Common myeloid progenitor, CD34-positive (primary cell): Measurements from ENCODE around the gene SH3PXD2B.

Source experiments
- CTCF ChIA-PET: fragments of 350-600 bp; sonication (Branson Sonifier 250); formaldehyde crosslinking; loops from one replicate; lab custom pipeline; 2021; ENCODE audit warnings: antibody characterized with exemption; lab: Charles Lee
- POLR2A ChIA-PET: fragments of 350-600 bp; sonication (Branson Sonifier 250); formaldehyde crosslinking; loops from one replicate; lab custom pipeline; 2021; ENCODE audit warnings: antibody characterized with exemption; lab: Charles Lee
- DNase-seq, 3 donors: peaks; one replicate each; pipeline versions ENCODE4 v3.0.0 to v3.0.0-alpha.2; 2013
- H3K27ac ChIP-seq, 2 experiments: 1 replicate in 1 of 2; 2 replicates in 1 of 2; pipeline ENCODE4 v1.7.0; 2013; ENCODE audit warnings: inconsistent platforms in 2 of 2, low read length in 2 of 2, mild to moderate bottlenecking in 2 of 2, low read depth in 1 of 2, moderate library complexity in 1 of 2; ENCODE audit not compliant: severe bottlenecking in 2 of 2, insufficient read depth in 1 of 2, poor library complexity in 1 of 2
- H3K27me3 ChIP-seq, 5 experiments: replicated peaks in 2 of 5; 1 replicate in 3 of 5; 2 replicates in 2 of 5; pipeline versions ENCODE4 v1.6.1 to v1.7.0; 2013; ENCODE audit warnings: low read length in 4 of 5, mild to moderate bottlenecking in 2 of 5, moderate library complexity in 2 of 5, inconsistent platforms in 1 of 5; ENCODE audit not compliant: insufficient read depth in 5 of 5, control insufficient read depth in 4 of 5
- H3K36me3 ChIP-seq, 4 experiments: 1 replicate in 2 of 4; 2 replicates in 2 of 4; pipeline versions ENCODE4 v1.6.1 to v1.7.0; 2013; ENCODE audit warnings: low read length in 3 of 4, control low read depth in 1 of 4, mild to moderate bottlenecking in 1 of 4; ENCODE audit not compliant: control insufficient read depth in 4 of 4, insufficient read depth in 4 of 4
- H3K4me1 ChIP-seq, 4 experiments: 1 replicate in 3 of 4; 2 replicates in 1 of 4; pipeline versions ENCODE4 v1.6.1 to v1.7.1; 2013; ENCODE audit warnings: low read length in 3 of 4, mild to moderate bottlenecking in 3 of 4, control low read depth in 1 of 4, inconsistent platforms in 1 of 4, moderate library complexity in 1 of 4; ENCODE audit not compliant: control insufficient read depth in 4 of 4, insufficient read depth in 4 of 4; ENCODE audit errors: control extremely low read depth in 1 of 4
- H3K4me3 ChIP-seq, 7 experiments: 1 replicate in 4 of 7; 2 replicates in 3 of 7; pipeline versions ENCODE4 v1.5.1 to v1.7.0; 2013; ENCODE audit warnings: mild to moderate bottlenecking in 7 of 7, low read length in 6 of 7, moderate library complexity in 6 of 7, inconsistent platforms in 2 of 7, low read depth in 2 of 7, control low read depth in 1 of 7; ENCODE audit not compliant: insufficient read depth in 4 of 7, control insufficient read depth in 1 of 7; ENCODE audit errors: extremely low read depth in 1 of 7
- H3K9me3 ChIP-seq, 5 experiments: 1 replicate in 4 of 5; 2 replicates in 1 of 5; pipeline versions ENCODE4 v1.6.1 to v1.7.1; 2013; ENCODE audit warnings: low read length in 4 of 5, mild to moderate bottlenecking in 2 of 5, inconsistent platforms in 1 of 5, low read depth in 1 of 5, moderate library complexity in 1 of 5; ENCODE audit not compliant: control insufficient read depth in 4 of 5, insufficient read depth in 2 of 5; ENCODE audit errors: control extremely low read depth in 1 of 5
- WGBS: methylation state at CpG from one replicate; pipeline ENCODE4 v1.1.5; 2013; ENCODE audit not compliant: insufficient coverage; 5-methylcytosine and 5-hydroxymethylcytosine counted together

The SH3PXD2B gene

GRCh38 chr5:172380987-172381643 lies 73.2 kb downstream of the SH3PXD2B start:
- H3K27ac ChIP-seq: no peak overlapping the region
- WGBS: 95% methylated on average over 15 of the region's 21 CpGs
- DNase-seq: no peak
- H3K4me3 ChIP-seq: no peak overlapping the region
- peaks cover 0 to 4% (median 2%) of the 10 kb centered on the region in 4 experiments for H3K4me1 ChIP-seq
- no peaks in the 10 kb centered on the region for H3K27me3 ChIP-seq
- ChIA-PET CTCF (no interaction called here), POLR2A (no interaction called here)
- no peaks in the 10 kb centered on the region for H3K9me3 ChIP-seq
- H3K36me3 ChIP-seq: no peaks in the 10 kb centered on the region

GRCh38 chr5:172380301-172380986 lies 73.9 kb downstream of the SH3PXD2B start:
- H3K27me3 ChIP-seq: no peaks in the 10 kb centered on the region
- peaks cover 0 to 4% (median 2%) of the 10 kb centered on the region in 4 experiments for H3K4me1 ChIP-seq
- H3K27ac ChIP-seq: no peak overlapping the region
- H3K4me3 ChIP-seq: no peak overlapping the region
- ChIA-PET CTCF (no interaction called here), POLR2A (no interaction called here)
- no peaks in the 10 kb centered on the region for H3K36me3 ChIP-seq
- no peak for DNase-seq
- 100% methylated on average over 7 of the region's 18 CpGs for WGBS
- no peaks in the 10 kb centered on the region for H3K9me3 ChIP-seq

- peaks cover 0 to 4% (median 2%) of the 10 kb centered on the region in 4 experiments for H3K4me1 ChIP-seq
- no peak overlapping the region for H3K27ac ChIP-seq
- no peaks in the 10 kb centered on the region for H3K27me3 ChIP-seq
- H3K9me3 ChIP-seq: no peaks in the 10 kb centered on the region
- no peak for DNase-seq
- no peak overlapping the region for H3K4me3 ChIP-seq
- ChIA-PET CTCF (no interaction called here), POLR2A (interaction anchor here (0.6 kb wide), 1 partner anchor 143 kb away, joined by 4 read pairs; no protein-coding TSS in a partner anchor)
- 100% methylated on average over 3 of the region's 3 CpGs for WGBS
- H3K36me3 ChIP-seq: no peaks in the 10 kb centered on the region
Measured at GRCh38 chr5:172379481-172379880, 74.8 kb downstream of the SH3PXD2B start.

DNA sequence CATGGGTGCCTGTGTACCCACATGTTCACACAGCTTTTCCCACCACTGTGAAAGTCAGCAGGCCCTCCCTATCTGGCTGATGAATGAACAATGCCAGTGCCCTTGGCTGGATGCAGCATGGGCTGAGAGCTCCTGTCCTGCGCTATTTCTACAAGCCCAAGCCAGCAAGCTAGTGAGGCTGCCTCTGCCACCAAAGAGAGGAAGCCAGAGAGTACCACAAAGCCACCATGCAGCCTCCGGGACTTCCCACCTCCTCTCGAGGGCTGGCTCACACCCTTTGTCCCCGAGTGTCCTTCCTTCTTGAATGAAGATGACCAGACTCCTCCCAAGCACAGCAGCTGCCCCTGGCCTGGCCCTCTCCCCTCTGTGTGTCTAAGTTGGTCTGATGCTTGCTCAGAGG lies 76.5 kb downstream of the SH3PXD2B start:
- ChIA-PET POLR2A (no interaction called here), CTCF (interaction anchor here (0.5 to 1.9 kb wide), 3 partner anchors 14 to 74 kb away, joined by 4 to 9 read pairs (median 4); no protein-coding TSS in a partner anchor)
- Histone ChIP-seq H3K4me1 (peaks cover 0 to 4% (median 2%) of the 10 kb centered on the region in 4 experiments), H3K27ac (no peak overlapping the region), H3K27me3 (no peaks in the 10 kb centered on the region), H3K4me3 (no peak overlapping the region), H3K36me3 (no peaks in the 10 kb centered on the region), H3K9me3 (no peaks in the 10 kb centered on the region)
- peak in 2 of 3 donors; percentile 48 to 54 for DNase-seq
- 91% methylated on average over 1 of the region's 4 CpGs for WGBS

GRCh38 chr5:172377438-172377837 lies 76.9 kb downstream of the SH3PXD2B start:
- Histone ChIP-seq H3K27me3 (no peaks in the 10 kb centered on the region), H3K9me3 (no peaks in the 10 kb centered on the region), H3K4me3 (no peak overlapping the region), H3K36me3 (no peaks in the 10 kb centered on the region), H3K27ac (no peak overlapping the region), H3K4me1 (peaks cover 0 to 4% (median 2%) of the 10 kb centered on the region in 4 experiments)
- DNase-seq: no peak
- ChIA-PET CTCF (interaction anchor here (1.1 to 1.9 kb wide), 3 partner anchors 8 to 74 kb away, joined by 3 to 9 read pairs (median 4); no protein-coding TSS in a partner anchor), POLR2A (no interaction called here)
- 88% methylated on average over 2 of the region's 3 CpGs for WGBS

DNA sequence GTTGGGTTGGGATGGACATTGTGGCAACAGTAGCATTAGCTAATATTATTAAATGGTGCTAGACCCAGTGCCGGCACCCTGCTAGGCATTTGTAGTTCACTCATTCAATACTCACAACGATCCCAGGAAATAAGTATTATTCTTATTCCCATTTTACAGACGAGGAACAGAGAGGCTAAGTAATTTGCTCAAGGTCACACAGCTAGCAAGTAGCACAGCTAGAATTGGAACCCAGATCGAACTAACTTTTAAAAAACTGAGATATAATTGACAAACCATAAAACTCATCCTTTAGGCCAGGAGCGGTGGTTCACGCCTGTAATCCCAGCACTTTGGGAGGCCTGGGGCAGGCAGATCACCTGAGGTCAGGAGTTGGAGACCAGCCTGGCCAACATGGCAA lies 79.5 kb downstream of the SH3PXD2B start:
- no peaks in the 10 kb centered on the region for H3K36me3 ChIP-seq
- ChIA-PET POLR2A (no interaction called here), CTCF (no interaction called here)
- H3K4me3 ChIP-seq: no peak overlapping the region
- peaks cover 0 to 4% (median 2%) of the 10 kb centered on the region in 4 experiments for H3K4me1 ChIP-seq
- H3K27ac ChIP-seq: no peak overlapping the region
- H3K27me3 ChIP-seq: no peaks in the 10 kb centered on the region
- WGBS: 100% methylated on average over 6 of the region's 6 CpGs
- peaks cover 0 to 10% (median 4%) of the 10 kb centered on the region in 5 experiments for H3K9me3 ChIP-seq
- DNase-seq: no peak

DNA sequence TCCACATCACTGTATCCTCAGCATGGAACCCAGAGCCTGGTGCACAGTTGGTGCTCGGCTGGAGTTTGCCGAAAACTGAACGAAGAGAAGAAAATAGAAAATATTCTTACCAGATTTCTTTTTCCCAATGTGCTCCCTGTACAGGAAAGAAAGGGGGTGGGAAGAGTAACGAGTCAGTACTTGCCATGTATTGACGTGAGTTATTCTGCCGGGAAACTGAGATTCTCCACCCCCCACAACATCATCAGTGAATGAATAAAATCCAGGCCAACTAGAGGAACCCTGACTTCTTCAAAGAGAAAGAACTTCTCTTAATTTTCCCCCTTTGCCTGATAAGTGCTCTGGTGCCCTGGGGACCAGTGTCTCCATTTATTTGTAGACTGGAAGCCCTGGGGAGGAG lies 80.6 kb downstream of the SH3PXD2B start:
- no peak for DNase-seq
- ChIA-PET CTCF (no interaction called here), POLR2A (no interaction called here)
- no peak overlapping the region for H3K27ac ChIP-seq
- peaks cover 0 to 4% (median 2%) of the 10 kb centered on the region in 4 experiments for H3K4me1 ChIP-seq
- H3K9me3 ChIP-seq: peaks cover 0 to 10% (median 4%) of the 10 kb centered on the region in 5 experiments
- H3K36me3 ChIP-seq: no peaks in the 10 kb centered on the region
- H3K27me3 ChIP-seq: no peaks in the 10 kb centered on the region
- WGBS: no CpG with 5 or more reads among the region's 6 CpGs
- no peak overlapping the region for H3K4me3 ChIP-seq
